Astrocyte of the cerebellum (primary cell): ENCODE data around the gene EIF3L.

Experiments
- DNase-seq: peaks from one replicate; pipeline ENCODE4 v3.0.0-alpha.2; 2011; ENCODE audit warnings: low read depth
- H3K4me3 ChIP-seq: 2 replicates; pipeline ENCODE4 v1.5.1; 2011; ENCODE audit warnings: mild to moderate bottlenecking, low read depth, low read length, moderate library complexity
- CTCF ChIP-seq: IDR thresholded peaks from 2 replicates; pipeline ENCODE4 v1.5.1; 2012; ENCODE audit warnings: low read length, low read depth, moderate library complexity, mild to moderate bottlenecking; ENCODE audit errors: missing control alignments
- in situ Hi-C: cut with HindIII; loops from 2 replicates; pipeline ENCODE4 v1.10.0; 2017; ENCODE audit warnings: low sequenced_read_pairs

The EIF3L gene

GRCh38 chr22:37824674-37825641 lies 24.3 kb upstream of the EIF3L start:
- DNase-seq, result no peak
- no peak for TF ChIP-seq CTCF
- in situ Hi-C loops, result no loop called here
- H3K4me3 ChIP-seq, result peak overlapping the region; percentile 18

GRCh38 chr22:37827056-37827455 lies 22.2 kb upstream of the EIF3L start:
- in situ Hi-C loops, result no loop called here
- DNase-seq, result no peak
- H3K4me3 ChIP-seq, result no peak overlapping the region
- TF ChIP-seq CTCF, result no peak

GRCh38 chr22:37830093-37830842 lies 19.0 kb upstream of the EIF3L start:
- H3K4me3 ChIP-seq, result no peak overlapping the region
- no peak for DNase-seq
- TF ChIP-seq CTCF, result no peak
- in situ Hi-C loops, result no loop called here

GRCh38 chr22:37831472-37831871 lies 17.7 kb upstream of the EIF3L start:
- in situ Hi-C loops, result no loop called here
- no peak for TF ChIP-seq CTCF
- no peak for DNase-seq
- no peak overlapping the region for H3K4me3 ChIP-seq

GRCh38 chr22:37832022-37832857 lies 17.0 kb upstream of the EIF3L start:
- in situ Hi-C loops, result no loop called here
- H3K4me3 ChIP-seq, result no peak overlapping the region
- DNase-seq, result no peak
- TF ChIP-seq CTCF, result no peak

GRCh38 chr22:37842015-37842793 lies 7.0 kb upstream of the EIF3L start:
- no peak for TF ChIP-seq CTCF
- DNase-seq, result no peak
- no peak overlapping the region for H3K4me3 ChIP-seq
- in situ Hi-C loops, result no loop called here
